ENCODE results near the gene GLDC.

DNA sequence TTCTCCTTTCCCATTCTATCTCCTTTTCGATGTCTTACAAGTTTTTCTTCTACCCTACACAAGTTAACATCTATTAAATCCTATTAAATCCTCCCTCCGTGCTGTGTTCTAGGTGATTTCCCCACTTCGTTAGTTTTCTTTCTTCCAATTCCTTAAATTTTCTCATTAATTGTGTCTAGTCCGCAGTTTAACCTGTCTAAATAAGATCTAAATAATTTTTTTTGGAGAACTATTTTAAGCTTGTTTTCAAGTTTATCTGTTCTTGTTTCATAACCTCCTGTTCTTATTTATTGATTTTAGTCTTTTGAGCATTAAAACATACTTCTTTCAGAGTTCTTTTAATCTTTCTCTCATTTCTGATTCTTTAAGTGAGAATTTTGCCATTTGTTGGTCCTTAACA, 123.3 kb downstream of the GLDC start:
- TF ChIP-seq, protein P1, sequence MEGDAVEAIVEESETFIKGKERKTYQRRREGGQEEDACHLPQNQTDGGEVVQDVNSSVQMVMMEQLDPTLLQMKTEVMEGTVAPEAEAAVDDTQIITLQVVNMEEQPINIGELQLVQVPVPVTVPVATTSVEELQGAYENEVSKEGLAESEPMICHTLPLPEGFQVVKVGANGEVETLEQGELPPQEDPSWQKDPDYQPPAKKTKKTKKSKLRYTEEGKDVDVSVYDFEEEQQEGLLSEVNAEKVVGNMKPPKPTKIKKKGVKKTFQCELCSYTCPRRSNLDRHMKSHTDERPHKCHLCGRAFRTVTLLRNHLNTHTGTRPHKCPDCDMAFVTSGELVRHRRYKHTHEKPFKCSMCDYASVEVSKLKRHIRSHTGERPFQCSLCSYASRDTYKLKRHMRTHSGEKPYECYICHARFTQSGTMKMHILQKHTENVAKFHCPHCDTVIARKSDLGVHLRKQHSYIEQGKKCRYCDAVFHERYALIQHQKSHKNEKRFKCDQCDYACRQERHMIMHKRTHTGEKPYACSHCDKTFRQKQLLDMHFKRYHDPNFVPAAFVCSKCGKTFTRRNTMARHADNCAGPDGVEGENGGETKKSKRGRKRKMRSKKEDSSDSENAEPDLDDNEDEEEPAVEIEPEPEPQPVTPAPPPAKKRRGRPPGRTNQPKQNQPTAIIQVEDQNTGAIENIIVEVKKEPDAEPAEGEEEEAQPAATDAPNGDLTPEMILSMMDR (IDR thresholded peaks at IDR 0.05), result no peak
- TF ChIP-seq EP300 (IDR thresholded peaks at IDR 0.05), result no peak
- TF ChIP-seq POLR2A (IDR thresholded peaks at IDR 0.05), result no peak
- TF ChIP-seq POLR2AphosphoS5 (IDR thresholded peaks at IDR 0.05), result no peak

Data from upper lobe of left lung (tissue), 4 donors.